ENCODE results near the gene LYRM4. TPM values are rescaled to one million over a fixed set of nuclear protein-coding genes. Genes with fewer than 3 reads are reported as not detected.

The LYRM4 gene
- polyA plus RNA-seq, 2 donors = 10.3 to 12.8 TPM

DNA sequence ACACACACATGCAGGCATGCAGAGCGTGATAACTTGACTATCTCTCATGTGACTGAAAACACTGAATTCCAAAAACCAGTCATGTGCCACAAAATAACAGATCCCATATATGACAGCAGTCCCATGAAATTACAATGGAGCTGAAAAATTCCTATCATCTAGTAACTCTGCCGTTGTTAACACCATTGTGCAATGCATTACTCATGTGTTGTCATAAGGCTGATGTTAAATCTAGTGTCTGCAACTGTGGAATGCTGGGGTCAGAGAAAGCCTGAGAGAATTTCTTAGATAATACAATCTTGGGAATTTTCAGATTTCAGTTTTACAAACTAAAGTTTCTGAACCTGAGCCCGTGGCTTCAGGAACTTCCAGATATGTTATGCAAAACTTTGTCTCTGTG, 70.2 kb downstream of the LYRM4 start:
- WGBS, 2 donors = 57 to 63% methylated on average over 3 of the region's 3 CpGs
- H3K4me3 ChIP-seq (ENCODE audit: low read depth in 1 of 2, low read length in 2 of 2) = no peak overlapping the region
- no peaks in the 10 kb centered on the region for H3K27me3 ChIP-seq (ENCODE audit: control insufficient read depth in 1 of 2, insufficient read depth in 2 of 2, low read length in 2 of 2)
- no peaks in the 10 kb centered on the region for H3K4me1 ChIP-seq (ENCODE audit: control insufficient read depth in 2 of 2, insufficient read depth in 2 of 2, low read length in 1 of 2)
- H3K27ac ChIP-seq (ENCODE audit: low read depth in 2 of 2, low read length in 1 of 2) = no peak overlapping the region
- H3K36me3 ChIP-seq (ENCODE audit: control insufficient read depth in 2 of 2, insufficient read depth in 2 of 2, low read length in 1 of 2) = no peaks in the 10 kb centered on the region
- H3K9me3 ChIP-seq (ENCODE audit: control insufficient read depth in 2 of 2, insufficient read depth in 1 of 2, low read depth in 1 of 2, low read length in 1 of 2) = no peaks in the 10 kb centered on the region

DNA sequence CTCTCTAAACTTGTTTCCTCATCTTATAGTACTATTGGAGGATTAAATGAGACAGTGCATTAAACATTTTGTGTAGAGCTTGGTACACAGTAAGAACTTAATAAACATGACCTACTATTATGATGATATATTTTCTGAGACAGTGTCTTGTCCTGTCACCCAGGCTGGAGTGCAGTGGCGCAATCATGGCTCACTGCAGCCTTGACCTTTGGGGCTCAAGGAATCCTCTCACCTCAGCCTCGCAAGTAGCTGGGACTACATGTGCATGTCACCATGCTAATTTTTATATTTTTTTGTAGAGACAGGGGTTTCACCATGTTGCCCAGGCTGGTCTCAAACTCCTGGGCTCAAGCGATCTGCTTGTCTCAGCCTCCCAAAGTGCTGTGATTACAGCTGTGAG, 72.1 kb downstream of the LYRM4 start:
- H3K9me3 ChIP-seq (ENCODE audit: control insufficient read depth in 2 of 2, insufficient read depth in 1 of 2, low read depth in 1 of 2, low read length in 1 of 2) = no peaks in the 10 kb centered on the region
- H3K27ac ChIP-seq (ENCODE audit: low read depth in 2 of 2, low read length in 1 of 2) = no peak overlapping the region
- 94% methylated on average over 3 of the region's 3 CpGs for WGBS, 2 donors
- H3K36me3 ChIP-seq (ENCODE audit: control insufficient read depth in 2 of 2, insufficient read depth in 2 of 2, low read length in 1 of 2) = no peaks in the 10 kb centered on the region
- H3K4me1 ChIP-seq (ENCODE audit: control insufficient read depth in 2 of 2, insufficient read depth in 2 of 2, low read length in 1 of 2) = no peaks in the 10 kb centered on the region
- no peaks in the 10 kb centered on the region for H3K27me3 ChIP-seq (ENCODE audit: control insufficient read depth in 1 of 2, insufficient read depth in 2 of 2, low read length in 2 of 2)
- no peak overlapping the region for H3K4me3 ChIP-seq (ENCODE audit: low read depth in 1 of 2, low read length in 2 of 2)

GRCh38 chr6:5184878-5185277, 75.9 kb downstream of the LYRM4 start:
- no peaks in the 10 kb centered on the region for H3K9me3 ChIP-seq (ENCODE audit: control insufficient read depth in 2 of 2, insufficient read depth in 1 of 2, low read depth in 1 of 2, low read length in 1 of 2)
- H3K36me3 ChIP-seq (ENCODE audit: control insufficient read depth in 2 of 2, insufficient read depth in 2 of 2, low read length in 1 of 2) = no peaks in the 10 kb centered on the region
- no peaks in the 10 kb centered on the region for H3K27me3 ChIP-seq (ENCODE audit: control insufficient read depth in 1 of 2, insufficient read depth in 2 of 2, low read length in 2 of 2)
- H3K4me3 ChIP-seq (ENCODE audit: low read depth in 1 of 2, low read length in 2 of 2) = no peak overlapping the region
- H3K27ac ChIP-seq (ENCODE audit: low read depth in 2 of 2, low read length in 1 of 2) = no peak overlapping the region
- H3K4me1 ChIP-seq (ENCODE audit: control insufficient read depth in 2 of 2, insufficient read depth in 2 of 2, low read length in 1 of 2) = peaks cover 0 to 2% of the 10 kb centered on the region in 2 donors
- 91 to 94% methylated on average over 9 of the region's 9 CpGs for WGBS, 2 donors

GRCh38 chr6:5184218-5184617, 76.5 kb downstream of the LYRM4 start:
- WGBS, 2 donors = 73 to 82% methylated on average over 2 of the region's 2 CpGs
- Histone ChIP-seq H3K36me3 (ENCODE audit: control insufficient read depth in 2 of 2, insufficient read depth in 2 of 2, low read length in 1 of 2) (no peaks in the 10 kb centered on the region), H3K4me1 (ENCODE audit: control insufficient read depth in 2 of 2, insufficient read depth in 2 of 2, low read length in 1 of 2) (peaks cover 0 to 2% of the 10 kb centered on the region in 2 donors), H3K27me3 (ENCODE audit: control insufficient read depth in 1 of 2, insufficient read depth in 2 of 2, low read length in 2 of 2) (no peaks in the 10 kb centered on the region), H3K27ac (ENCODE audit: low read depth in 2 of 2, low read length in 1 of 2) (no peak overlapping the region), H3K4me3 (ENCODE audit: low read depth in 1 of 2, low read length in 2 of 2) (no peak overlapping the region), H3K9me3 (ENCODE audit: control insufficient read depth in 2 of 2, insufficient read depth in 1 of 2, low read depth in 1 of 2, low read length in 1 of 2) (no peaks in the 10 kb centered on the region)

DNA sequence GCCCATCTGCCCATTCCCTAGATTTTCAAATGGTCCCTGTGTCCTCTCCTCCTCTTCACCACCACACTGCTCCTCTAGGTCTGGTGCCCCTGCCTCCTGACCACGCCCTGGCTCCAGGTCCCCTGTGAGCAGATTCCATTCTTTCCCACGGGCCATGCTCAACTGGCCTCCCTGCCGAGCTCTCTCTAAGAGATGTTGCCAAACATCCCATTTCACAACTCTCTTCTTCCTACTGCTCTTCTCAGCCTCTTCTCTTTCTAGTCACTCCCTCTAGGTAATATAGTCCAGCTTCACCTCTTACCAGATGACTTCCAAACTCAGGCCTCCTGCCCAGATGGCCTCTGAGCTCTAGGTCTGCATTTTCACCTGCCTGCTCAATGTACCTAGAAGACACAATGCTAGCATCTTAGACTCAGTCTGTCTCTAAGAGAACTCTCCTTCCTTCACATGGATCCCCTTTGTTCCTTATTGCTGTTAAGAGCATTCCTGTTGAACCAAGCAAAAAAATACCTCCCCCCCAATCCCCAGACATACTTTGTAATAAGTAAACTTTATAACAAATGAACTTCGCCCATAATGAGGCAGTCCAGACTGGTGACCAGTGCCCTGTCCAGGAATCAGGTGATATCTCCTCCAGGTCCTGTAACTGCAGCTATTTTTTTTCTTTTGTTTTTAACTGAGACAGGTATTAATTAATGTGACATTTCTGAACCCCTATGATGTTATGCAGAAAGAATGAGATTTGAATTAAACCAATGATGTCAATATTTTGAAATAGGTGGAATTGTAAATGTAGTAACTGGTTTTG, 79.0 kb downstream of the LYRM4 start:
- 81 to 83% methylated on average over 4 of the region's 4 CpGs for WGBS, 2 donors
- H3K27me3 ChIP-seq (ENCODE audit: control insufficient read depth in 1 of 2, insufficient read depth in 2 of 2, low read length in 2 of 2) = no peaks in the 10 kb centered on the region

GRCh38 chr6:5180636-5181035, 80.1 kb downstream of the LYRM4 start:
- Histone ChIP-seq H3K4me1 (ENCODE audit: control insufficient read depth in 2 of 2, insufficient read depth in 2 of 2, low read length in 1 of 2) (peaks cover 0 to 2% of the 10 kb centered on the region in 2 donors), H3K27ac (ENCODE audit: low read depth in 2 of 2, low read length in 1 of 2) (no peak overlapping the region), H3K9me3 (ENCODE audit: control insufficient read depth in 2 of 2, insufficient read depth in 1 of 2, low read depth in 1 of 2, low read length in 1 of 2) (no peaks in the 10 kb centered on the region), H3K36me3 (ENCODE audit: control insufficient read depth in 2 of 2, insufficient read depth in 2 of 2, low read length in 1 of 2) (no peaks in the 10 kb centered on the region), H3K4me3 (ENCODE audit: low read depth in 1 of 2, low read length in 2 of 2) (no peak overlapping the region), H3K27me3 (ENCODE audit: control insufficient read depth in 1 of 2, insufficient read depth in 2 of 2, low read length in 2 of 2) (no peaks in the 10 kb centered on the region)
- 84 to 90% methylated on average over 4 of the region's 4 CpGs for WGBS, 2 donors

More for the DNA sequence above, 79.0 kb downstream of the LYRM4 start:
- H3K27ac ChIP-seq (ENCODE audit: low read depth in 2 of 2, low read length in 1 of 2) = no peak overlapping the region
- no peak overlapping the region for H3K4me3 ChIP-seq (ENCODE audit: low read depth in 1 of 2, low read length in 2 of 2)
- no peaks in the 10 kb centered on the region for H3K9me3 ChIP-seq (ENCODE audit: control insufficient read depth in 2 of 2, insufficient read depth in 1 of 2, low read depth in 1 of 2, low read length in 1 of 2)
- peaks cover 0 to 2% of the 10 kb centered on the region in 2 donors for H3K4me1 ChIP-seq (ENCODE audit: control insufficient read depth in 2 of 2, insufficient read depth in 2 of 2, low read length in 1 of 2)
- no peaks in the 10 kb centered on the region for H3K36me3 ChIP-seq (ENCODE audit: control insufficient read depth in 2 of 2, insufficient read depth in 2 of 2, low read length in 1 of 2)

DNA sequence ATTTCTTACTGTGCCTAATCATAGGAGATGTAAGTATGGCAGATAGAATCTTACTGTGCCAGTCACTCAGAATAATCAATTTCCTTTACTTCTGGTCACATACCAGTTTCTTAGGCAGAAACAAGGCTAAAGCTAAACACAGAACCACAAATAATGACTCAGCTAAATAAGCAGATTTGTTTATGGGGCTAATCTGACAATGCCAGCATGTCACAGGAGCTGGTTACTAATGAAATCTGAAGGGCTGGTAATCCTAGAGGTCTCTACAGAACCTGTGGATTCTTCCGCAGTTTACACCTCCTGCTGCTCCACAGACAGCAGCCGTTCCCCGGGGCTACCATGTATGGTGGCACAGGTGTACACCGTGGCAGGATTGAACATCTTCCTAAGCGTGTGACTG, 80.8 kb downstream of the LYRM4 start:
- Histone ChIP-seq H3K9me3 (ENCODE audit: control insufficient read depth in 2 of 2, insufficient read depth in 1 of 2, low read depth in 1 of 2, low read length in 1 of 2) (no peaks in the 10 kb centered on the region), H3K27me3 (ENCODE audit: control insufficient read depth in 1 of 2, insufficient read depth in 2 of 2, low read length in 2 of 2) (no peaks in the 10 kb centered on the region), H3K4me3 (ENCODE audit: low read depth in 1 of 2, low read length in 2 of 2) (no peak overlapping the region), H3K4me1 (ENCODE audit: control insufficient read depth in 2 of 2, insufficient read depth in 2 of 2, low read length in 1 of 2) (peaks cover 0 to 2% of the 10 kb centered on the region in 2 donors), H3K27ac (ENCODE audit: low read depth in 2 of 2, low read length in 1 of 2) (no peak overlapping the region), H3K36me3 (ENCODE audit: control insufficient read depth in 2 of 2, insufficient read depth in 2 of 2, low read length in 1 of 2) (no peaks in the 10 kb centered on the region)
- 96 to 100% methylated on average over 5 of the region's 5 CpGs for WGBS, 2 donors

GRCh38 chr6:5178806-5179205, 81.9 kb downstream of the LYRM4 start:
- Histone ChIP-seq H3K27ac (ENCODE audit: low read depth in 2 of 2, low read length in 1 of 2) (no peak overlapping the region), H3K4me1 (ENCODE audit: control insufficient read depth in 2 of 2, insufficient read depth in 2 of 2, low read length in 1 of 2) (peaks cover 0 to 2% of the 10 kb centered on the region in 2 donors), H3K4me3 (ENCODE audit: low read depth in 1 of 2, low read length in 2 of 2) (no peak overlapping the region), H3K36me3 (ENCODE audit: control insufficient read depth in 2 of 2, insufficient read depth in 2 of 2, low read length in 1 of 2) (no peaks in the 10 kb centered on the region), H3K27me3 (ENCODE audit: control insufficient read depth in 1 of 2, insufficient read depth in 2 of 2, low read length in 2 of 2) (no peaks in the 10 kb centered on the region), H3K9me3 (ENCODE audit: control insufficient read depth in 2 of 2, insufficient read depth in 1 of 2, low read depth in 1 of 2, low read length in 1 of 2) (no peaks in the 10 kb centered on the region)
- WGBS, 2 donors = 69 to 75% methylated on average over 2 of the region's 2 CpGs

DNA sequence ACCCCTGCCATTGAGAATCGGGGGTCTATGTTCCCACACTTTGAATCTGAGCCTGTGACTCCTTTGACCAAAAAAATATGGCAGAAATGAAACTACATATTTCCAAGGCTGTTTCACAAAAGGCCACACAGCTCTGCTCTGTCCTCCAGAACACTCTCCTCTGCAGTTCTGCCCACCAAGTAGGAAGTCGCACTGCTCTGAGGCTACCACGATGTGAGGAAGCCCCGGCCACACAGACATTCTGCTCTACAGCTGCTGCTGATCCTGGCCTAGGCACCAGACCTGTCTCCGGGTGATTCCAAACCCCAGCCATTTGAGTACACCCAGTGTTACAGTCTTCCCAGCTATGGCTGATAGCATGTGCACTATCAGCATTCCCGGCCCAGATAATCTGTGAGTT, 85.1 kb downstream of the LYRM4 start:
- H3K4me1 ChIP-seq (ENCODE audit: control insufficient read depth in 2 of 2, insufficient read depth in 2 of 2, low read length in 1 of 2) = peaks cover 0 to 2% of the 10 kb centered on the region in 2 donors
- H3K36me3 ChIP-seq (ENCODE audit: control insufficient read depth in 2 of 2, insufficient read depth in 2 of 2, low read length in 1 of 2) = no peaks in the 10 kb centered on the region
- no peaks in the 10 kb centered on the region for H3K27me3 ChIP-seq (ENCODE audit: control insufficient read depth in 1 of 2, insufficient read depth in 2 of 2, low read length in 2 of 2)
- H3K27ac ChIP-seq (ENCODE audit: low read depth in 2 of 2, low read length in 1 of 2) = no peak overlapping the region
- H3K4me3 ChIP-seq (ENCODE audit: low read depth in 1 of 2, low read length in 2 of 2) = no peak overlapping the region
- H3K9me3 ChIP-seq (ENCODE audit: control insufficient read depth in 2 of 2, insufficient read depth in 1 of 2, low read depth in 1 of 2, low read length in 1 of 2) = no peaks in the 10 kb centered on the region
- 85 to 86% methylated on average over 6 of the region's 6 CpGs for WGBS, 2 donors

Measured in esophagus (tissue), 2 donors.